ENCODE results near the gene FAM193B. TPM values are rescaled to one million over a fixed set of nuclear protein-coding genes. Genes with fewer than 3 reads are reported as not detected.
A peak's percentile ranks its signal among the peaks of the same experiment; 100 is the strongest.

The FAM193B gene
- total and polyA plus RNA-seq, 2 of the 13 experiments (the other 11 are each of a cell fraction or from before 2014, with no cell fraction given) = 21.2 to 40.9 TPM

DNA sequence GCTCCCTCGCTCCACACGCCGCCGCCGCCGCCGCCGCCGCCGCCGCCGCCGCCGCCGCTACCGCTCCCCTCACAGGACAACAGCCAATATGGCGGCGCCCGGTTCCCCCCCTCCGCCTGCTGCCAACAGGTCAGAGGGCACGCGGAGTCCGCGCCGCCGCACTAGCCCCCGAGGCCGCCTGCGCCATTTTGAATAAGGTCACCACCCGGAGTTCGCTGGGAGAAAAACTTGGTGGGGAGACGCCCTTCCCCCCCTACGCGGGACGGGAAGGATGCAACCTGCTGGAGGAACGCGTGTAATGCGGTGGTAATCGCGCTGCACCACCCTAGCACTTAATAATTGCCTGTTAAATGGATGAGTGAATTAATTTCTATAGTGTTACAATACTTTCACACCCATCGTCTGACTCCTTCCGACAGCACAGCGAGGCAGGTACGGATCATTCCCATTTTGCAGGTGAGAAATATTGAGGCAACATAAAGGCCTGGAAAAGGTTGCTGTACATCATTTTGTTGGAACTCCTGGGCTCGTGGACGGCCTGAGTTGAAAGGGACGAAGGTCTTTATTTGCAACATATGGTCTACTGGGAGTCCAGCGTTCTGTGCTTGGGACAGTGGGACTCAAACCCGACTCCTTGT, at the start of gene FAM193B (continued):
- TF ChIP-seq HNF4A (CRISPR knock-in tag; IDR thresholded peaks at IDR 0.05) = no peak
- TF ChIP-seq ZSCAN20 (CRISPR knock-in tag; IDR thresholded peaks at IDR 0.05; ENCODE audit: borderline replicate concordance) = no peak
- TF ChIP-seq AGO2 (optimal IDR thresholded peaks at IDR 0.05; ENCODE audit: low read depth, low read length) = no peak
- TF ChIP-seq RFX5 (IDR thresholded peaks at IDR 0.05; ENCODE audit: low read depth, low read length) = no peak
- no peak for TF ChIP-seq FLYWCH1 (CRISPR knock-in tag; IDR thresholded peaks at IDR 0.05)
- 0 out of 2 replicates have a peak, but pooled peaks have one; percentile 25 for TF ChIP-seq SATB2 (CRISPR knock-in tag; IDR thresholded peaks at IDR 0.05)
- no peak for TF ChIP-seq NCOA5 (CRISPR knock-in tag; IDR thresholded peaks at IDR 0.05)
- no peak; the same call in 1 of the 2 replicates for TF ChIP-seq BRD4 (CRISPR knock-in tag; IDR thresholded peaks at IDR 0.05)
- TF ChIP-seq ATAD3A (CRISPR knock-in tag; IDR thresholded peaks at IDR 0.05) = no peak
- no peak for TF ChIP-seq ZNF205 (CRISPR knock-in tag; IDR thresholded peaks at IDR 0.05)
- TF ChIP-seq RXRB (CRISPR knock-in tag; IDR thresholded peaks at IDR 0.05; ENCODE audit: borderline replicate concordance) = peak; percentile 63; the same call in 1 of the 2 replicates
- TF ChIP-seq ZNF543 (CRISPR knock-in tag; IDR thresholded peaks at IDR 0.05) = no peak
- no peak for TF ChIP-seq ARID2 (CRISPR knock-in tag; IDR thresholded peaks at IDR 0.05; ENCODE audit: borderline replicate concordance)
- TF ChIP-seq, protein P1, sequence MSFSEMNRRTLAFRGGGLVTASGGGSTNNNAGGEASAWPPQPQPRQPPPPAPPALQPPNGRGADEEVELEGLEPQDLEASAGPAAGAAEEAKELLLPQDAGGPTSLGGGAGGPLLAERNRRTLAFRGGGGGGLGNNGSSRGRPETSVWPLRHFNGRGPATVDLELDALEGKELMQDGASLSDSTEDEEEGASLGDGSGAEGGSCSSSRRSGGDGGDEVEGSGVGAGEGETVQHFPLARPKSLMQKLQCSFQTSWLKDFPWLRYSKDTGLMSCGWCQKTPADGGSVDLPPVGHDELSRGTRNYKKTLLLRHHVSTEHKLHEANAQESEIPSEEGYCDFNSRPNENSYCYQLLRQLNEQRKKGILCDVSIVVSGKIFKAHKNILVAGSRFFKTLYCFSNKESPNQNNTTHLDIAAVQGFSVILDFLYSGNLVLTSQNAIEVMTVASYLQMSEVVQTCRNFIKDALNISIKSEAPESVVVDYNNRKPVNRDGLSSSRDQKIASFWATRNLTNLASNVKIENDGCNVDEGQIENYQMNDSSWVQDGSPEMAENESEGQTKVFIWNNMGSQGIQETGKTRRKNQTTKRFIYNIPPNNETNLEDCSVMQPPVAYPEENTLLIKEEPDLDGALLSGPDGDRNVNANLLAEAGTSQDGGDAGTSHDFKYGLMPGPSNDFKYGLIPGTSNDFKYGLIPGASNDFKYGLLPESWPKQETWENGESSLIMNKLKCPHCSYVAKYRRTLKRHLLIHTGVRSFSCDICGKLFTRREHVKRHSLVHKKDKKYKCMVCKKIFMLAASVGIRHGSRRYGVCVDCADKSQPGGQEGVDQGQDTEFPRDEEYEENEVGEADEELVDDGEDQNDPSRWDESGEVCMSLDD (CRISPR knock-in tag; IDR thresholded peaks at IDR 0.05; ENCODE audit: borderline replicate concordance) = 0 out of 2 replicates have a peak, but pooled peaks have one; percentile 27
- TF ChIP-seq CCDC6 (CRISPR knock-in tag; IDR thresholded peaks at IDR 0.05) = no peak
- no peak for TF ChIP-seq ZNF775 (CRISPR knock-in tag; IDR thresholded peaks at IDR 0.05; ENCODE audit: borderline replicate concordance)
- TF ChIP-seq, protein P2, sequence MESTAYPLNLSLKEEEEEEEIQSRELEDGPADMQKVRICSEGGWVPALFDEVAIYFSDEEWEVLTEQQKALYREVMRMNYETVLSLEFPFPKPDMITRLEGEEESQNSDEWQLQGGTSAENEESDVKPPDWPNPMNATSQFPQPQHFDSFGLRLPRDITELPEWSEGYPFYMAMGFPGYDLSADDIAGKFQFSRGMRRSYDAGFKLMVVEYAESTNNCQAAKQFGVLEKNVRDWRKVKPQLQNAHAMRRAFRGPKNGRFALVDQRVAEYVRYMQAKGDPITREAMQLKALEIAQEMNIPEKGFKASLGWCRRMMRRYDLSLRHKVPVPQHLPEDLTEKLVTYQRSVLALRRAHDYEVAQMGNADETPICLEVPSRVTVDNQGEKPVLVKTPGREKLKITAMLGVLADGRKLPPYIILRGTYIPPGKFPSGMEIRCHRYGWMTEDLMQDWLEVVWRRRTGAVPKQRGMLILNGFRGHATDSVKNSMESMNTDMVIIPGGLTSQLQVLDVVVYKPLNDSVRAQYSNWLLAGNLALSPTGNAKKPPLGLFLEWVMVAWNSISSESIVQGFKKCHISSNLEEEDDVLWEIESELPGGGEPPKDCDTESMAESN (CRISPR knock-in tag; conservative IDR thresholded peaks at IDR 0.05) = peak; percentile 68; the same call in 1 of the 2 replicates
- TF ChIP-seq NFYC (CRISPR knock-in tag; IDR thresholded peaks at IDR 0.05) = no peak
- TF ChIP-seq, protein P3, sequence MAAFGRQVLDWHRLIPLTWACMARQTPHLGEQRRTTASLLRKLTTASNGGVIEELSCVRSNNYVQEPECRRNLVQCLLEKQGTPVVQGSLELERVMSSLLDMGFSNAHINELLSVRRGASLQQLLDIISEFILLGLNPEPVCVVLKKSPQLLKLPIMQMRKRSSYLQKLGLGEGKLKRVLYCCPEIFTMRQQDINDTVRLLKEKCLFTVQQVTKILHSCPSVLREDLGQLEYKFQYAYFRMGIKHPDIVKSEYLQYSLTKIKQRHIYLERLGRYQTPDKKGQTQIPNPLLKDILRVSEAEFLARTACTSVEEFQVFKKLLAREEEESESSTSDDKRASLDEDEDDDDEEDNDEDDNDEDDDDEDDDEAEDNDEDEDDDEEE (CRISPR knock-in tag; IDR thresholded peaks at IDR 0.05) = no peak
- TF ChIP-seq CBFB (CRISPR knock-in tag; IDR thresholded peaks at IDR 0.05) = peak; percentile 59; the same call in 1 of the 2 replicates
- TF ChIP-seq, protein P4, sequence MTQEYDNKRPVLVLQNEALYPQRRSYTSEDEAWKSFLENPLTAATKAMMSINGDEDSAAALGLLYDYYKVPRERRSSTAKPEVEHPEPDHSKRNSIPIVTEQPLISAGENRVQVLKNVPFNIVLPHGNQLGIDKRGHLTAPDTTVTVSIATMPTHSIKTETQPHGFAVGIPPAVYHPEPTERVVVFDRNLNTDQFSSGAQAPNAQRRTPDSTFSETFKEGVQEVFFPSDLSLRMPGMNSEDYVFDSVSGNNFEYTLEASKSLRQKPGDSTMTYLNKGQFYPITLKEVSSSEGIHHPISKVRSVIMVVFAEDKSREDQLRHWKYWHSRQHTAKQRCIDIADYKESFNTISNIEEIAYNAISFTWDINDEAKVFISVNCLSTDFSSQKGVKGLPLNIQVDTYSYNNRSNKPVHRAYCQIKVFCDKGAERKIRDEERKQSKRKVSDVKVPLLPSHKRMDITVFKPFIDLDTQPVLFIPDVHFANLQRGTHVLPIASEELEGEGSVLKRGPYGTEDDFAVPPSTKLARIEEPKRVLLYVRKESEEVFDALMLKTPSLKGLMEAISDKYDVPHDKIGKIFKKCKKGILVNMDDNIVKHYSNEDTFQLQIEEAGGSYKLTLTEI (CRISPR knock-in tag; conservative IDR thresholded peaks at IDR 0.05) = no peak
- TF ChIP-seq, protein P5, sequence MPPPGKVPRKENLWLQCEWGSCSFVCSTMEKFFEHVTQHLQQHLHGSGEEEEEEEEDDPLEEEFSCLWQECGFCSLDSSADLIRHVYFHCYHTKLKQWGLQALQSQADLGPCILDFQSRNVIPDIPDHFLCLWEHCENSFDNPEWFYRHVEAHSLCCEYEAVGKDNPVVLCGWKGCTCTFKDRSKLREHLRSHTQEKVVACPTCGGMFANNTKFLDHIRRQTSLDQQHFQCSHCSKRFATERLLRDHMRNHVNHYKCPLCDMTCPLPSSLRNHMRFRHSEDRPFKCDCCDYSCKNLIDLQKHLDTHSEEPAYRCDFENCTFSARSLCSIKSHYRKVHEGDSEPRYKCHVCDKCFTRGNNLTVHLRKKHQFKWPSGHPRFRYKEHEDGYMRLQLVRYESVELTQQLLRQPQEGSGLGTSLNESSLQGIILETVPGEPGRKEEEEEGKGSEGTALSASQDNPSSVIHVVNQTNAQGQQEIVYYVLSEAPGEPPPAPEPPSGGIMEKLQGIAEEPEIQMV (CRISPR knock-in tag; IDR thresholded peaks at IDR 0.05; ENCODE audit: low read depth) = no peak
